A673 (cell line): Measurements from ENCODE around the gene LRRK1. TPM values are rescaled to one million over a fixed set of nuclear protein-coding genes. Genes with fewer than 3 reads are reported as not detected.

Experiments
- BruUV-seq: library from RNA; stranded (reverse); fragments of 400-500 nt; replicated peaks from 2 replicates; lab custom pipeline; 2021; lab: Mats Ljungman, UMichigan
- CTCF ChIA-PET: fragments of 300-600 bp; sonication (Branson Sonifier 250); formaldehyde crosslinking; loops from one replicate; lab custom pipeline; 2022; ENCODE audit warnings: antibody characterized with exemption; lab: Charles Lee
- POLR2A ChIA-PET: fragments of 300-600 bp; sonication (Branson Sonifier 250); formaldehyde crosslinking; loops from one replicate; lab custom pipeline; 2022; ENCODE audit warnings: antibody characterized with exemption; ENCODE audit not compliant: low non-redundant PET; lab: Charles Lee
- DNase-seq: peaks from one replicate; pipeline ENCODE4 v3.0.0-alpha.2; 2015; ENCODE audit warnings: low spot score
- H3K27ac ChIP-seq: fragments of 200-600 bp; sonication (generic); 2 replicates; pipeline ENCODE4 v1.5.1; 2016; ENCODE audit warnings: mixed run types, low read depth, mild to moderate bottlenecking, mixed read lengths, antibody characterized with exemption, low read length; ENCODE audit not compliant: poor library complexity, severe bottlenecking
- H3K27me3 ChIP-seq: fragments of 200-600 bp; sonication (generic); replicated peaks from 2 replicates; pipeline ENCODE4 v1.6.1; 2017; ENCODE audit warnings: mixed run types, low read depth, mild to moderate bottlenecking, mixed read lengths, antibody characterized with exemption, low read length; ENCODE audit not compliant: insufficient read depth, poor library complexity
- H3K36me3 ChIP-seq: fragments of 200-600 bp; sonication (generic); 2 replicates; pipeline ENCODE4 v1.6.1; 2016; ENCODE audit warnings: mixed run types, mild to moderate bottlenecking, mixed read lengths, antibody characterized with exemption, low read length; ENCODE audit not compliant: insufficient read depth, poor library complexity, severe bottlenecking
- H3K4me1 ChIP-seq: fragments of 200-600 bp; sonication (generic); 2 replicates; pipeline ENCODE4 v1.6.1; 2017; ENCODE audit warnings: mixed run types, mild to moderate bottlenecking, mixed read lengths, antibody characterized with exemption, low read length; ENCODE audit not compliant: insufficient read depth, poor library complexity, severe bottlenecking
- H3K4me3 ChIP-seq: fragments of 200-600 bp; sonication (generic); 2 replicates; pipeline ENCODE4 v1.5.1; 2016; ENCODE audit warnings: low read depth, mixed run types, mild to moderate bottlenecking, mixed read lengths, low read length; ENCODE audit not compliant: poor library complexity, severe bottlenecking
- H3K9me3 ChIP-seq: fragments of 200-600 bp; sonication (generic); 2 replicates; pipeline ENCODE4 v1.6.1; 2016; ENCODE audit warnings: mixed run types, low read depth, mild to moderate bottlenecking, mixed read lengths, antibody characterized with exemption, low read length; ENCODE audit not compliant: poor library complexity, severe bottlenecking
- CTCF ChIP-seq: fragments of 300-800, 200-600 bp; sonication (generic); conservative IDR thresholded peaks from 2 replicates; pipeline ENCODE4 v1.5.1; 2017; ENCODE audit warnings: low read depth, mild to moderate bottlenecking, antibody characterized with exemption, low read length, moderate library complexity, mixed read lengths
- EZH2 ChIP-seq: fragments of 200-600 bp; sonication (generic); IDR thresholded peaks from 2 replicates; pipeline ENCODE4 v1.6.1; 2017; ENCODE audit warnings: borderline replicate concordance, low read depth, mild to moderate bottlenecking, mixed read lengths, antibody characterized with exemption, low read length; ENCODE audit not compliant: poor library complexity, severe bottlenecking
- intact Hi-C: fragments of 100-400 bp; cut with micrococcal nuclease; formaldehyde crosslinking; loops from one replicate; pipeline ENCODE4 v1.10.0; 2022; ENCODE audit not compliant: unreplicated experiment
- total RNA-seq: library from RNA; stranded (reverse); gene quantifications from 2 replicates; pipeline ENCODE4 v1.2.3, GENCODE V29; 2021

LRRK1 gene
- total RNA-seq, 1 experiment from 2014 or later, result 7.7 TPM

GRCh38 chr15:100875495-100875894 lies 43.7 kb upstream of the LRRK1 start:
- Histone ChIP-seq H3K27me3 (peaks cover 24% of the 10 kb centered on the region), H3K9me3 (no peaks in the 10 kb centered on the region), H3K27ac (no peak overlapping the region), H3K4me1 (no peaks in the 10 kb centered on the region), H3K4me3 (no peak overlapping the region), H3K36me3 (no peaks in the 10 kb centered on the region)
- intact Hi-C loops, result no loop called here
- DNase-seq, result no peak
- BruUV-seq, result no TSS peak
- POLR2A ChIA-PET, result no interaction called here
- CTCF ChIA-PET, result no interaction called here
- no peak for TF ChIP-seq EZH2
- TF ChIP-seq CTCF, result no peak

GRCh38 chr15:100875976-100876375 lies 43.2 kb upstream of the LRRK1 start:
- DNase-seq, result no peak
- Histone ChIP-seq H3K27me3 (peaks cover 27% of the 10 kb centered on the region), H3K9me3 (no peaks in the 10 kb centered on the region), H3K4me1 (no peaks in the 10 kb centered on the region), H3K4me3 (no peak overlapping the region), H3K36me3 (no peaks in the 10 kb centered on the region), H3K27ac (no peak overlapping the region)
- ChIA-PET CTCF (no interaction called here), POLR2A (no interaction called here)
- BruUV-seq, result no TSS peak
- TF ChIP-seq EZH2 (no peak), CTCF (no peak)
- intact Hi-C loops, result no loop called here

GRCh38 chr15:100877551-100877950 lies 41.6 kb upstream of the LRRK1 start:
- ChIA-PET POLR2A (no interaction called here), CTCF (no interaction called here)
- intact Hi-C loops, result no loop called here
- no peak overlapping the region for H3K4me3 ChIP-seq
- H3K27ac ChIP-seq, result no peak overlapping the region
- TF ChIP-seq EZH2 (no peak), CTCF (no peak)
- H3K4me1 ChIP-seq, result no peaks in the 10 kb centered on the region
- H3K27me3 ChIP-seq, result peaks cover 40% of the 10 kb centered on the region
- no peak for DNase-seq
- H3K36me3 ChIP-seq, result no peaks in the 10 kb centered on the region
- no peaks in the 10 kb centered on the region for H3K9me3 ChIP-seq
- BruUV-seq, result no TSS peak
